Measurements from ENCODE around the gene RAPH1. TPM values are rescaled to one million over a fixed set of nuclear protein-coding genes. Genes with fewer than 3 reads are reported as not detected.
A peak's percentile ranks its signal among the peaks of the same experiment; 100 is the strongest.
"Not testable (repeated sequence)": the region's sequence is repeated elsewhere in the genome, so short reads cannot be mapped to it uniquely, and the experiment has no call there.

RAPH1 gene
- total RNA-seq, 1 experiment from 2014 or later = 12.5 TPM

GRCh38 chr2:203551778-203552177, 16.7 kb upstream of the RAPH1 start:
- Histone ChIP-seq H3K27me3 (no peaks in the 10 kb centered on the region), H3K4me3 (no peak overlapping the region), H3K9me3 (no peaks in the 10 kb centered on the region), H3K36me3 (no peaks in the 10 kb centered on the region)
- no peak for DNase-seq

GRCh38 chr2:203550266-203550665, 15.2 kb upstream of the RAPH1 start:
- no peaks in the 10 kb centered on the region for H3K36me3 ChIP-seq
- DNase-seq = no peak
- H3K27me3 ChIP-seq = no peaks in the 10 kb centered on the region
- H3K4me3 ChIP-seq = no peak overlapping the region
- H3K9me3 ChIP-seq = no peaks in the 10 kb centered on the region

- Histone ChIP-seq H3K4me3 (no peak overlapping the region), H3K27me3 (no peaks in the 10 kb centered on the region), H3K9me3 (no peaks in the 10 kb centered on the region), H3K36me3 (no peaks in the 10 kb centered on the region)
- DNase-seq = no peak
These were observed 14.3 kb upstream of the RAPH1 start for GRCh38 chr2:203549406-203549805.

- no peaks in the 10 kb centered on the region for H3K27me3 ChIP-seq
- H3K36me3 ChIP-seq = no peaks in the 10 kb centered on the region
- no peak overlapping the region for H3K4me3 ChIP-seq
- no peak for DNase-seq
- H3K9me3 ChIP-seq = no peaks in the 10 kb centered on the region
These were observed 13.8 kb upstream of the RAPH1 start for GRCh38 chr2:203548887-203549286.

GRCh38 chr2:203547356-203547755, 12.3 kb upstream of the RAPH1 start:
- Histone ChIP-seq H3K27me3 (no peaks in the 10 kb centered on the region), H3K4me3 (no peak overlapping the region), H3K9me3 (no peaks in the 10 kb centered on the region), H3K36me3 (no peaks in the 10 kb centered on the region)
- DNase-seq = no peak

- H3K9me3 ChIP-seq = no peaks in the 10 kb centered on the region
- no peak for DNase-seq
- no peaks in the 10 kb centered on the region for H3K36me3 ChIP-seq
- no peaks in the 10 kb centered on the region for H3K27me3 ChIP-seq
- no peak overlapping the region for H3K4me3 ChIP-seq
These were observed 9.3 kb upstream of the RAPH1 start for GRCh38 chr2:203544402-203544801.

GRCh38 chr2:203543898-203544328, 8.8 kb upstream of the RAPH1 start:
- no peak for DNase-seq
- H3K27me3 ChIP-seq = no peaks in the 10 kb centered on the region
- no peak overlapping the region for H3K4me3 ChIP-seq
- no peaks in the 10 kb centered on the region for H3K9me3 ChIP-seq
- H3K36me3 ChIP-seq = no peaks in the 10 kb centered on the region

- not testable (repeated sequence) for H3K4me3 ChIP-seq, H3K27me3 ChIP-seq, DNase-seq, H3K36me3 ChIP-seq, H3K9me3 ChIP-seq
These were observed 5.5 kb upstream of the RAPH1 start for GRCh38 chr2:203540598-203540997.

GRCh38 chr2:203538237-203538636, 3.1 kb upstream of the RAPH1 start:
- not testable (repeated sequence) for H3K27me3 ChIP-seq, H3K4me3 ChIP-seq, H3K36me3 ChIP-seq, H3K9me3 ChIP-seq, DNase-seq

- H3K4me3 ChIP-seq, H3K9me3 ChIP-seq, DNase-seq, H3K27me3 ChIP-seq: not testable (repeated sequence)
- H3K36me3 ChIP-seq = peaks cover 16% of the 10 kb centered on the region
These were observed 1.5 kb upstream of the RAPH1 start for GRCh38 chr2:203536586-203536951.

- no peak for DNase-seq
- peak overlapping the region; percentile 54 for H3K4me3 ChIP-seq
- H3K9me3 ChIP-seq = peaks cover 3% of the 10 kb centered on the region
- no peaks in the 10 kb centered on the region for H3K27me3 ChIP-seq
- peaks cover 17% of the 10 kb centered on the region for H3K36me3 ChIP-seq
These were observed 884 bp upstream of the RAPH1 start for GRCh38 chr2:203535784-203536585.

GRCh38 chr2:203534621-203535077, 452 bp downstream of the RAPH1 start:
- DNase-seq = no peak
- Histone ChIP-seq H3K27me3 (no peaks in the 10 kb centered on the region), H3K4me3 (peak overlapping the region; percentile 91), H3K36me3 (peaks cover 22% of the 10 kb centered on the region), H3K9me3 (peaks cover 3% of the 10 kb centered on the region)

GRCh38 chr2:203533676-203534591, 1.2 kb downstream of the RAPH1 start:
- Histone ChIP-seq H3K36me3 (peaks cover 23% of the 10 kb centered on the region), H3K27me3 (no peaks in the 10 kb centered on the region), H3K9me3 (peaks cover 3% of the 10 kb centered on the region), H3K4me3 (peak overlapping the region; percentile 91)
- no peak for DNase-seq

- Histone ChIP-seq H3K9me3 (peaks cover 1% of the 10 kb centered on the region), H3K27me3 (no peaks in the 10 kb centered on the region), H3K4me3 (peak overlapping the region; percentile 91), H3K36me3 (peaks cover 23% of the 10 kb centered on the region)
- peak; percentile 46 for DNase-seq
These were observed 2.0 kb downstream of the RAPH1 start for GRCh38 chr2:203532957-203533658.

- no peak for DNase-seq
- Histone ChIP-seq H3K4me3 (no peak overlapping the region), H3K9me3 (no peaks in the 10 kb centered on the region)
These were observed 7.4 kb downstream of the RAPH1 start for GRCh38 chr2:203527719-203528118.

GRCh38 chr2:203513268-203513667, 21.8 kb downstream of the RAPH1 start:
- peaks cover 42% of the 10 kb centered on the region for H3K36me3 ChIP-seq
- not testable (repeated sequence) for H3K9me3 ChIP-seq, DNase-seq, H3K4me3 ChIP-seq, H3K27me3 ChIP-seq

More at GRCh38 chr2:203527719-203528118, 7.4 kb downstream of the RAPH1 start:
- no peaks in the 10 kb centered on the region for H3K27me3 ChIP-seq
- H3K36me3 ChIP-seq = peaks cover 38% of the 10 kb centered on the region

- H3K4me3 ChIP-seq = no peak overlapping the region
- no peaks in the 10 kb centered on the region for H3K27me3 ChIP-seq
- no peaks in the 10 kb centered on the region; the same call in none of the 2 replicates for H3K9me3 ChIP-seq
- no peak for DNase-seq
- H3K36me3 ChIP-seq = peaks cover 46% of the 10 kb centered on the region
These were observed 24.2 kb downstream of the RAPH1 start for GRCh38 chr2:203510941-203511305.

Measured in MG63 (cell line).